Ishikawa (cell line): ENCODE data around the gene AGER.

Experiments
- CEBPB ChIP-seq: IDR thresholded peaks from 2 replicates; pipeline ENCODE4 v1.6.1; 2012
- CREB1 ChIP-seq: IDR thresholded peaks from 2 replicates; pipeline ENCODE4 v1.6.1; 2012; ENCODE audit warnings: low read depth
- EGR1 ChIP-seq: IDR thresholded peaks from 2 replicates; pipeline ENCODE4 v1.6.1; 2012
- EP300 ChIP-seq: IDR thresholded peaks from 2 replicates; pipeline ENCODE4 v1.6.1; 2012; ENCODE audit warnings: borderline replicate concordance
- FOXM1 ChIP-seq: IDR thresholded peaks from 2 replicates; pipeline ENCODE4 v1.6.1; 2012; ENCODE audit warnings: low read depth, borderline replicate concordance
- NFIC ChIP-seq: IDR thresholded peaks from 2 replicates; pipeline ENCODE4 v1.6.1; 2012
- RAD21 ChIP-seq: IDR thresholded peaks from 2 replicates; pipeline ENCODE4 v1.6.1; 2012; ENCODE audit warnings: low read depth
- TAF1 ChIP-seq: IDR thresholded peaks from 2 replicates; pipeline ENCODE4 v1.6.1; 2012; ENCODE audit warnings: low read depth, mild to moderate bottlenecking
- TCF12 ChIP-seq: IDR thresholded peaks from 2 replicates; pipeline ENCODE4 v1.6.1; 2012; ENCODE audit warnings: low read depth
- TEAD4 ChIP-seq: IDR thresholded peaks from 2 replicates; pipeline ENCODE4 v1.6.1; 2012
- YY1 ChIP-seq: IDR thresholded peaks from 2 replicates; pipeline ENCODE4 v1.6.1; 2012; ENCODE audit warnings: low read depth
- ZBTB7A ChIP-seq: IDR thresholded peaks from 2 replicates; pipeline ENCODE4 v1.6.1; 2012; ENCODE audit warnings: low read depth
- TF ChIP-seq, protein P1 (sequence below): IDR thresholded peaks from 2 replicates; pipeline ENCODE4 v1.6.1; 2012
- TF ChIP-seq, protein P2 (sequence below): IDR thresholded peaks from 2 replicates; pipeline ENCODE4 v1.6.1; 2012; ENCODE audit warnings: low read depth, mild to moderate bottlenecking
- TF ChIP-seq, protein P3 (sequence below): IDR thresholded peaks from 2 replicates; pipeline ENCODE4 v1.6.1; 2012

The AGER gene

DNA sequence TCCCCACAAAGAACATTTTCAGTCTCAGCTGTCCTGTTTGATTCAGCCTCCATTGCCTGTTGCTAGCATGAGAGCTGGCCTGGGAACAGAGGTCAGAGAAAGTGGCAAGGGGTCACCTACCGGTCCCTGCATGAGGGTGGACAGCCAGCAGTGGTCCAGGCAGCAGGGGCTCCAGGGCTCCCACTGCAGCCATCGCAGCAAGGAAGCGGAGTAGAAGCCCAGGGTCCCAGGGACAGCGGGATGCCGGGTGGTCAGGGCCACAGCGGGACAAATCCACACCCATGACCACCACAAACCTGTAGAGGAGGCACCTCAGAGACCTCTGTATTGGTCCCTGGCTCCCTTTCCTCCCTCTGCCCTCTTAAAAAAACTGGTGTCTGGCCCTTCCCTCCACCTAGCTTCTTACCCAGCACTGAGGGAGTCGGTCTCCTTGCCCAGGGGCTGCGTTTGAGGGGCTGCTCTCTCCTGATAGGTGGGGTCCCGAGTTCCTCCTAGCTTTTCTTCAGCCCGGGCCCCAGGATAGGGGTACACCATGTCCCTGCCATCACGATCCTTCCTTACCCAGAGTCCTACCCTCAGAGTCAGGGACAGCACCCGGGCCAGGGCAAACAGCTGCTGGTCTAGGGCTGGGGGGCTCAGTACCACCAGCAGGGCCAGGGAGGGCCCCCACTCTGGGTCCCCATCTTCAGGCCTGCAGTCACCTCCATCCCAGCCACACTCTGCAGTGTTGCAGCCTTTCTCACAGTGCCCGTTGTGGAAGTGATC, 16.8 kb upstream of the AGER start:
- TF ChIP-seq CREB1, result no peak
- TF ChIP-seq CEBPB, result no peak
- TF ChIP-seq EP300, result no peak
- no peak for TF ChIP-seq YY1
- TF ChIP-seq, protein P1, sequence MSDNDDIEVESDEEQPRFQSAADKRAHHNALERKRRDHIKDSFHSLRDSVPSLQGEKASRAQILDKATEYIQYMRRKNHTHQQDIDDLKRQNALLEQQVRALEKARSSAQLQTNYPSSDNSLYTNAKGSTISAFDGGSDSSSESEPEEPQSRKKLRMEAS, result no peak
- no peak for TF ChIP-seq TEAD4
- TF ChIP-seq RAD21, result no peak
- TF ChIP-seq TAF1, result no peak
- TF ChIP-seq FOXM1, result no peak
- no peak for TF ChIP-seq TCF12
- TF ChIP-seq, protein P2, sequence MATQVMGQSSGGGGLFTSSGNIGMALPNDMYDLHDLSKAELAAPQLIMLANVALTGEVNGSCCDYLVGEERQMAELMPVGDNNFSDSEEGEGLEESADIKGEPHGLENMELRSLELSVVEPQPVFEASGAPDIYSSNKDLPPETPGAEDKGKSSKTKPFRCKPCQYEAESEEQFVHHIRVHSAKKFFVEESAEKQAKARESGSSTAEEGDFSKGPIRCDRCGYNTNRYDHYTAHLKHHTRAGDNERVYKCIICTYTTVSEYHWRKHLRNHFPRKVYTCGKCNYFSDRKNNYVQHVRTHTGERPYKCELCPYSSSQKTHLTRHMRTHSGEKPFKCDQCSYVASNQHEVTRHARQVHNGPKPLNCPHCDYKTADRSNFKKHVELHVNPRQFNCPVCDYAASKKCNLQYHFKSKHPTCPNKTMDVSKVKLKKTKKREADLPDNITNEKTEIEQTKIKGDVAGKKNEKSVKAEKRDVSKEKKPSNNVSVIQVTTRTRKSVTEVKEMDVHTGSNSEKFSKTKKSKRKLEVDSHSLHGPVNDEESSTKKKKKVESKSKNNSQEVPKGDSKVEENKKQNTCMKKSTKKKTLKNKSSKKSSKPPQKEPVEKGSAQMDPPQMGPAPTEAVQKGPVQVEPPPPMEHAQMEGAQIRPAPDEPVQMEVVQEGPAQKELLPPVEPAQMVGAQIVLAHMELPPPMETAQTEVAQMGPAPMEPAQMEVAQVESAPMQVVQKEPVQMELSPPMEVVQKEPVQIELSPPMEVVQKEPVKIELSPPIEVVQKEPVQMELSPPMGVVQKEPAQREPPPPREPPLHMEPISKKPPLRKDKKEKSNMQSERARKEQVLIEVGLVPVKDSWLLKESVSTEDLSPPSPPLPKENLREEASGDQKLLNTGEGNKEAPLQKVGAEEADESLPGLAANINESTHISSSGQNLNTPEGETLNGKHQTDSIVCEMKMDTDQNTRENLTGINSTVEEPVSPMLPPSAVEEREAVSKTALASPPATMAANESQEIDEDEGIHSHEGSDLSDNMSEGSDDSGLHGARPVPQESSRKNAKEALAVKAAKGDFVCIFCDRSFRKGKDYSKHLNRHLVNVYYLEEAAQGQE, result no peak
- TF ChIP-seq EGR1, result no peak
- no peak for TF ChIP-seq NFIC
- TF ChIP-seq, protein P3, sequence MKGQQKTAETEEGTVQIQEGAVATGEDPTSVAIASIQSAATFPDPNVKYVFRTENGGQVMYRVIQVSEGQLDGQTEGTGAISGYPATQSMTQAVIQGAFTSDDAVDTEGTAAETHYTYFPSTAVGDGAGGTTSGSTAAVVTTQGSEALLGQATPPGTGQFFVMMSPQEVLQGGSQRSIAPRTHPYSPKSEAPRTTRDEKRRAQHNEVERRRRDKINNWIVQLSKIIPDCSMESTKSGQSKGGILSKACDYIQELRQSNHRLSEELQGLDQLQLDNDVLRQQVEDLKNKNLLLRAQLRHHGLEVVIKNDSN, result no peak
- no peak for TF ChIP-seq ZBTB7A

DNA sequence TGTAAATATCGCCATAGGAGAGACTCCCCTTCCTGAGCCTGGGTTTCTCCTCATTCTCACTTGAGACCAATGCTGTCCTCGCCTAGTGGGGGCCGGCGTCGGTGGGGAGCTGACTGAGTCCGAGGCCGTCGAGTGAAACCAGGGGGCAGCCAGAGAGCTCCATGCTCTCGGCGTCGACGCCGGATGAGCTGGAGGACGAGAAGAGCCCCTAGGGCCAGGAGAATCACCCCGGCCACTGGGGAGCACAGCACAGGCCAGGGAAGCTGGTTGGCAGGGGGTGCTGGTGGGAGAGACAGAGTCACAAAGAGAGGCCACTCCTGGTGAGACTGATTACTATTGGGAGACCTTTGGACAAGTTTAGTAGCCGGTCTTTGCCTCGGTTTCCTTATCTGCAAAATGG, 14.8 kb upstream of the AGER start:
- TF ChIP-seq, protein P3, result no peak
- TF ChIP-seq RAD21 (no peak), TCF12 (no peak), EP300 (no peak), NFIC (no peak), TAF1 (no peak), TEAD4 (no peak), ZBTB7A (no peak), CREB1 (no peak), EGR1 (no peak), FOXM1 (no peak), CEBPB (no peak), YY1 (no peak)
- TF ChIP-seq, protein P1, result no peak
- TF ChIP-seq, protein P2, result no peak

DNA sequence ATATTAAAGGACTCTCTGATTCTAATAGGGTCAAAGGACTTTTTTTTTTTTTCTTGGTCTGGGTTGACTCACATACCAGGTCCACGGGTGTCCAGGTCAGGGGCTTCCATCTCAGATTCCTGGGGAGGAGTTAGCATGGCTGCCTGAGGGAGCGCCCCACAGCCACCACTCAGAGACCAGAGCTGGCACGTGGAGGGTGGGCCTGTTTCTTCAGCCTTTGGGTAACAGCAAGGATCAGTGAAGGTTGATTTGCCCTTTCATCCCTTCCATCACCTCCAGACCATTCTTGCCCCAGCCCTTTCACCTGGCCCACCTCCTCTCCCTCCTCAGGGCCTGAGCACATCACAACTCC, 14.3 kb upstream of the AGER start:
- no peak for TF ChIP-seq TEAD4
- TF ChIP-seq CREB1, result no peak
- TF ChIP-seq FOXM1, result no peak
- no peak for TF ChIP-seq CEBPB
- no peak for TF ChIP-seq RAD21
- TF ChIP-seq, protein P1, result no peak
- TF ChIP-seq TAF1, result no peak
- TF ChIP-seq, protein P3, result no peak
- no peak for TF ChIP-seq TCF12
- no peak for TF ChIP-seq ZBTB7A
- TF ChIP-seq EGR1, result no peak
- TF ChIP-seq NFIC, result no peak
- no peak for TF ChIP-seq YY1
- TF ChIP-seq EP300, result no peak
- TF ChIP-seq, protein P2, result no peak
